ENCODE data around the gene RIMS4. TPM values are rescaled to one million over a fixed set of nuclear protein-coding genes. Genes with fewer than 3 reads are reported as not detected.

Gene RIMS4
- polyA plus RNA-seq, 3 donors = not detected

DNA sequence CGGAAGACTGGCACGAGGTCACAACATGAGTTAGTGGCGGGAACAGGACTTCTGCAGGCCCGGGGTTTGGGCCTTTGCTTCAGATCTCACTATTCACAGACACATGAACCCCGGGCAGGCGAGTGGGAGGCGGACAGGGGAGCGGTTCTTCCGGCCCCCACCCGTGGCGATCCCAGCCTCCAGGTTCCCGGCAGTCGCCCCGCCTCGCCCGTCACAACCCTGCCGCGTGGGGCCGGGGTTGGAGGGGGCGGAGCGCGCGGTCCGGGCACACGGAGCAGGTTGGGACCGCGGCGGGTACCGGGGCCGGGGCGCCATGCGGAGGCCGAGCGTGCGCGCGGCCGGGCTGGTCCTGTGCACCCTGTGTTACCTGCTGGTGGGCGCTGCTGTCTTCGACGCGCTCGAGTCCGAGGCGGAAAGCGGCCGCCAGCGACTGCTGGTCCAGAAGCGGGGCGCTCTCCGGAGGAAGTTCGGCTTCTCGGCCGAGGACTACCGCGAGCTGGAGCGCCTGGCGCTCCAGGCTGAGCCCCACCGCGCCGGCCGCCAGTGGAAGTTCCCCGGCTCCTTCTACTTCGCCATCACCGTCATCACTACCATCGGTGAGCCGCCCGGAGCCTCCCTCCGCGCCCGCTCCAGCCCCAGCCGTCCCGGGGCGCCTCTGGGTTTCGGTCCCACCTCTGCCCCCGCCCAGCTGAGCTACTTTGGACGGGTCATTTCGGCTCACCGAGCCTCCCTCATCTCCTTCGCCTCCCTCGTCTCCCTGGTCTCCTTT, 64.6 kb downstream of the RIMS4 start, which contains the start of gene KCNK15:
TSS of gene KCNK15 (plus strand) at position 268 of the 769 bp plus-strand sequence. CDS start at position 314, 46 bp downstream.
- peak within 1 kb of the TSS; percentile 24 for H3K9ac ChIP-seq (ENCODE audit: insufficient read depth, low read length, poor library complexity, severe bottlenecking)
- peak within 1 kb of the TSS in 2 of 3 experiments; percentile 18 to 62 for H3K4me3 ChIP-seq (replicated peaks in 1 of 3; ENCODE audit: low read depth in 2 of 3, low read length in 3 of 3)
- peaks cover 4 to 8% of the 10 kb centered on the region in 2 donors for H3K36me3 Mint-ChIP-seq
- TF ChIP-seq, protein P1, sequence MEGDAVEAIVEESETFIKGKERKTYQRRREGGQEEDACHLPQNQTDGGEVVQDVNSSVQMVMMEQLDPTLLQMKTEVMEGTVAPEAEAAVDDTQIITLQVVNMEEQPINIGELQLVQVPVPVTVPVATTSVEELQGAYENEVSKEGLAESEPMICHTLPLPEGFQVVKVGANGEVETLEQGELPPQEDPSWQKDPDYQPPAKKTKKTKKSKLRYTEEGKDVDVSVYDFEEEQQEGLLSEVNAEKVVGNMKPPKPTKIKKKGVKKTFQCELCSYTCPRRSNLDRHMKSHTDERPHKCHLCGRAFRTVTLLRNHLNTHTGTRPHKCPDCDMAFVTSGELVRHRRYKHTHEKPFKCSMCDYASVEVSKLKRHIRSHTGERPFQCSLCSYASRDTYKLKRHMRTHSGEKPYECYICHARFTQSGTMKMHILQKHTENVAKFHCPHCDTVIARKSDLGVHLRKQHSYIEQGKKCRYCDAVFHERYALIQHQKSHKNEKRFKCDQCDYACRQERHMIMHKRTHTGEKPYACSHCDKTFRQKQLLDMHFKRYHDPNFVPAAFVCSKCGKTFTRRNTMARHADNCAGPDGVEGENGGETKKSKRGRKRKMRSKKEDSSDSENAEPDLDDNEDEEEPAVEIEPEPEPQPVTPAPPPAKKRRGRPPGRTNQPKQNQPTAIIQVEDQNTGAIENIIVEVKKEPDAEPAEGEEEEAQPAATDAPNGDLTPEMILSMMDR (IDR thresholded peaks at IDR 0.05) = no peak
- no peaks in the 10 kb centered on the region for H3K79me2 ChIP-seq (ENCODE audit: insufficient read depth, low read length)
- H3K27me3 ChIP-seq (ENCODE audit: control insufficient read depth in 2 of 2, insufficient read depth in 2 of 2, low read length in 2 of 2) = peaks cover 15 to 43% of the 10 kb centered on the region in 2 donors
- peaks cover 6 to 11% of the 10 kb centered on the region in 2 donors for H3K4me1 ChIP-seq (ENCODE audit: control insufficient read depth in 1 of 2, insufficient read depth in 2 of 2, low read length in 2 of 2)
- DNase-seq = peak; percentile 15 to 46 (median 28)
- no peaks in the 10 kb centered on the region for H4K20me1 ChIP-seq (ENCODE audit: insufficient read depth, low read length)
- peaks cover 0 to 13% (median 4%) of the 10 kb centered on the region in 7 donors for H3K9me3 Mint-ChIP-seq
- H3K27me3 Mint-ChIP-seq (ENCODE audit: low read depth in 3 of 3) = peaks cover 37 to 66% (median 39%) of the 10 kb centered on the region in 3 donors
- no peaks in the 10 kb centered on the region for H3K36me3 ChIP-seq (replicated peaks in 1 of 2; ENCODE audit: control insufficient read depth in 1 of 2, insufficient read depth in 2 of 2, low read length in 2 of 2)
- intact Hi-C loops (cut with micrococcal nuclease) = loop anchor here (5.0 kb wide), 1 partner anchor 122 kb away; no protein-coding TSS in a partner anchor
- peak within 1 kb of the TSS; percentile 63 to 86 for H3K4me3 Mint-ChIP-seq
- peaks cover 0 to 9% of the 10 kb centered on the region in 2 donors for H3K9me3 ChIP-seq (replicated peaks in 1 of 2; ENCODE audit: control insufficient read depth in 1 of 2, insufficient read depth in 1 of 2, low read length in 2 of 2)
- H3K4me1 Mint-ChIP-seq = peaks cover 13% of the 10 kb centered on the region
- no peak within 1 kb of the TSS for H3K27ac ChIP-seq (ENCODE audit: low read depth in 1 of 2, low read length in 2 of 2)
- H3K27ac Mint-ChIP-seq = no peak within 1 kb of the TSS
- H2AFZ ChIP-seq (ENCODE audit: insufficient read depth, low read depth, low read length, poor library complexity, severe bottlenecking) = peak within 1 kb of the TSS; percentile 72
- H3K4me2 ChIP-seq (replicated peaks; ENCODE audit: extremely low read depth, low read length, poor library complexity, severe bottlenecking) = peak within 1 kb of the TSS; percentile 73
- WGBS (ENCODE audit: insufficient coverage) = under 1% methylated on average over 77 of the region's 81 CpGs

GRCh38 chr20:44745122-44745597, 65.2 kb downstream of the RIMS4 start:
- Histone ChIP-seq H2AFZ (ENCODE audit: insufficient read depth, low read depth, low read length, poor library complexity, severe bottlenecking) (no peak overlapping the region), H3K27me3 (ENCODE audit: control insufficient read depth in 2 of 2, insufficient read depth in 2 of 2, low read length in 2 of 2) (peaks cover 15 to 43% of the 10 kb centered on the region in 2 donors), H3K36me3 (replicated peaks in 1 of 2; ENCODE audit: control insufficient read depth in 1 of 2, insufficient read depth in 2 of 2, low read length in 2 of 2) (no peaks in the 10 kb centered on the region), H3K4me1 (ENCODE audit: control insufficient read depth in 1 of 2, insufficient read depth in 2 of 2, low read length in 2 of 2) (peaks cover 6 to 11% of the 10 kb centered on the region in 2 donors), H4K20me1 (ENCODE audit: insufficient read depth, low read length) (no peaks in the 10 kb centered on the region), H3K9me3 (replicated peaks in 1 of 2; ENCODE audit: control insufficient read depth in 1 of 2, insufficient read depth in 1 of 2, low read length in 2 of 2) (peaks cover 0 to 9% of the 10 kb centered on the region in 2 donors), H3K27ac (ENCODE audit: low read depth in 1 of 2, low read length in 2 of 2) (no peak overlapping the region), H3K4me3 (replicated peaks in 1 of 3; ENCODE audit: low read depth in 2 of 3, low read length in 3 of 3) (peak overlapping the region in 1 of 3 experiments; percentile 62), H3K4me2 (replicated peaks; ENCODE audit: extremely low read depth, low read length, poor library complexity, severe bottlenecking) (peak overlapping the region; percentile 73), H3K79me2 (ENCODE audit: insufficient read depth, low read length) (no peaks in the 10 kb centered on the region), H3K9ac (ENCODE audit: insufficient read depth, low read length, poor library complexity, severe bottlenecking) (no peak overlapping the region)
- peak overlapping the region; percentile 50 to 84 for H3K4me3 Mint-ChIP-seq
- WGBS (ENCODE audit: insufficient coverage) = 0% methylated on average over 1 of the region's 5 CpGs
- TF ChIP-seq, protein P1 (IDR thresholded peaks at IDR 0.05) = no peak
- peaks cover 4 to 8% of the 10 kb centered on the region in 2 donors for H3K36me3 Mint-ChIP-seq
- intact Hi-C loops (cut with micrococcal nuclease) = loop anchor here (5.0 kb wide), 1 partner anchor 122 kb away; no protein-coding TSS in a partner anchor
- H3K9me3 Mint-ChIP-seq = peaks cover 0 to 13% (median 4%) of the 10 kb centered on the region in 7 donors
- no peak for DNase-seq
- no peak overlapping the region for H3K27ac Mint-ChIP-seq
- peaks cover 13% of the 10 kb centered on the region for H3K4me1 Mint-ChIP-seq
- H3K27me3 Mint-ChIP-seq (ENCODE audit: low read depth in 3 of 3) = peaks cover 37 to 61% (median 39%) of the 10 kb centered on the region in 3 donors

All from CD14-positive monocyte (primary cell).